DOHH2 (cell line): Measurements from ENCODE around the gene YIPF3.

Experiments used
- H3F3A ChIP-seq: fragments of 200-600 bp; sonication (generic), shearing (Covaris generic); 2 replicates; pipeline ENCODE4 v1.6.0; 2016; ENCODE audit warnings: antibody characterized with exemption, mild to moderate bottlenecking; ENCODE audit not compliant: control insufficient read depth, insufficient read depth
- H3K27ac ChIP-seq: fragments of 200-600 bp; sonication (generic); 2 replicates; pipeline ENCODE4 v1.5.1; 2014; ENCODE audit warnings: low read depth, mild to moderate bottlenecking, low read length, moderate library complexity
- H3K27me3 ChIP-seq: fragments of 200-600 bp; sonication (generic); 2 replicates; pipeline ENCODE4 v1.6.1; 2014; ENCODE audit warnings: mild to moderate bottlenecking, low read length, mixed read lengths; ENCODE audit not compliant: control insufficient read depth
- H3K36me3 ChIP-seq: fragments of 200-600 bp; sonication (generic); 2 replicates; pipeline ENCODE4 v1.6.1; 2014; ENCODE audit warnings: mild to moderate bottlenecking, low read length, moderate library complexity, mixed read lengths; ENCODE audit not compliant: control insufficient read depth
- H3K4me1 ChIP-seq: fragments of 200-600 bp; sonication (generic); 2 replicates; pipeline ENCODE4 v1.6.1; 2014; ENCODE audit warnings: mild to moderate bottlenecking, low read length, mixed read lengths; ENCODE audit not compliant: control insufficient read depth
- H3K4me2 ChIP-seq: fragments of 200-600 bp; sonication (generic); 2 replicates; pipeline ENCODE4 v1.6.0; 2014; ENCODE audit warnings: mild to moderate bottlenecking, low read length, moderate library complexity
- H3K4me3 ChIP-seq: fragments of 200-600 bp; sonication (generic); 2 replicates; pipeline ENCODE4 v1.5.1; 2014; ENCODE audit warnings: mild to moderate bottlenecking, low read length, mixed read lengths
- H3K79me2 ChIP-seq: fragments of 200-600 bp; sonication (generic); 2 replicates; pipeline ENCODE4 v1.6.1; 2014; ENCODE audit warnings: mild to moderate bottlenecking, low read length, mixed read lengths; ENCODE audit not compliant: control insufficient read depth
- H3K9me2 ChIP-seq: fragments of 200-600 bp; sonication (generic); replicated peaks from 2 replicates; pipeline ENCODE4 v1.6.1; 2014; ENCODE audit warnings: mild to moderate bottlenecking, low read length, mixed read lengths; ENCODE audit not compliant: control insufficient read depth
- H3K9me3 ChIP-seq: fragments of 200-600 bp; sonication (generic); 2 replicates; pipeline ENCODE4 v1.6.1; 2014; ENCODE audit warnings: antibody characterized with exemption, low read length, mixed read lengths; ENCODE audit not compliant: control insufficient read depth, insufficient read depth
- H4K20me1 ChIP-seq: fragments of 200-600 bp; sonication (generic); 2 replicates; pipeline ENCODE4 v1.6.0; 2014; ENCODE audit warnings: low read depth, mild to moderate bottlenecking, antibody characterized with exemption, low read length, moderate library complexity; ENCODE audit not compliant: control insufficient read depth, insufficient read depth
- EZH2phosphoT487 ChIP-seq: fragments of 200-600 bp; sonication (generic); IDR thresholded peaks from 2 replicates; pipeline ENCODE4 v1.6.1; 2017; ENCODE audit warnings: borderline replicate concordance, mild to moderate bottlenecking, antibody characterized with exemption, low read length, moderate library complexity, mixed read lengths
- TF ChIP-seq, protein P1 (sequence below): fragments of 200-600 bp; sonication (generic); IDR thresholded peaks from one replicate; pipeline ENCODE4 v1.5.1; 2014; ENCODE audit warnings: antibody characterized with exemption, mild to moderate bottlenecking, low read depth, low read length; ENCODE audit not compliant: poor library complexity, severe bottlenecking

Gene YIPF3

GRCh38 chr6:43508481-43509141, 8.1 kb downstream of the YIPF3 start:
- H3K4me1 ChIP-seq = peaks cover 33% of the 10 kb centered on the region
- no peak overlapping the region for H3K4me3 ChIP-seq
- H4K20me1 ChIP-seq = no peaks in the 10 kb centered on the region
- H3K27ac ChIP-seq = no peak overlapping the region
- peaks cover 52% of the 10 kb centered on the region for H3K36me3 ChIP-seq
- H3K79me2 ChIP-seq = no peaks in the 10 kb centered on the region
- H3K9me3 ChIP-seq = no peaks in the 10 kb centered on the region
- H3K4me2 ChIP-seq = peak overlapping the region; percentile 86; the same call in 1 of the 2 replicates
- TF ChIP-seq, protein P1, sequence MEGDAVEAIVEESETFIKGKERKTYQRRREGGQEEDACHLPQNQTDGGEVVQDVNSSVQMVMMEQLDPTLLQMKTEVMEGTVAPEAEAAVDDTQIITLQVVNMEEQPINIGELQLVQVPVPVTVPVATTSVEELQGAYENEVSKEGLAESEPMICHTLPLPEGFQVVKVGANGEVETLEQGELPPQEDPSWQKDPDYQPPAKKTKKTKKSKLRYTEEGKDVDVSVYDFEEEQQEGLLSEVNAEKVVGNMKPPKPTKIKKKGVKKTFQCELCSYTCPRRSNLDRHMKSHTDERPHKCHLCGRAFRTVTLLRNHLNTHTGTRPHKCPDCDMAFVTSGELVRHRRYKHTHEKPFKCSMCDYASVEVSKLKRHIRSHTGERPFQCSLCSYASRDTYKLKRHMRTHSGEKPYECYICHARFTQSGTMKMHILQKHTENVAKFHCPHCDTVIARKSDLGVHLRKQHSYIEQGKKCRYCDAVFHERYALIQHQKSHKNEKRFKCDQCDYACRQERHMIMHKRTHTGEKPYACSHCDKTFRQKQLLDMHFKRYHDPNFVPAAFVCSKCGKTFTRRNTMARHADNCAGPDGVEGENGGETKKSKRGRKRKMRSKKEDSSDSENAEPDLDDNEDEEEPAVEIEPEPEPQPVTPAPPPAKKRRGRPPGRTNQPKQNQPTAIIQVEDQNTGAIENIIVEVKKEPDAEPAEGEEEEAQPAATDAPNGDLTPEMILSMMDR = no peak
- no peak for TF ChIP-seq EZH2phosphoT487
- H3F3A ChIP-seq = peaks cover 12% of the 10 kb centered on the region; the same call in 1 of the 2 replicates
- peaks cover 14% of the 10 kb centered on the region for H3K27me3 ChIP-seq
- H3K9me2 ChIP-seq = no peaks in the 10 kb centered on the region

GRCh38 chr6:43506667-43507471, 9.9 kb downstream of the YIPF3 start:
- Histone ChIP-seq H3K4me1 (peaks cover 33% of the 10 kb centered on the region), H3K4me2 (0 out of 2 replicates have a peak overlapping the region, but pooled peaks have one; percentile 25), H3K79me2 (no peaks in the 10 kb centered on the region), H3K4me3 (no peak overlapping the region), H4K20me1 (no peaks in the 10 kb centered on the region), H3K9me3 (no peaks in the 10 kb centered on the region), H3K9me2 (no peaks in the 10 kb centered on the region), H3F3A (peaks cover 12% of the 10 kb centered on the region; the same call in 1 of the 2 replicates), H3K27ac (0 out of 2 replicates have a peak overlapping the region, but pooled peaks have one; percentile 6), H3K36me3 (peaks cover 45% of the 10 kb centered on the region), H3K27me3 (peaks cover 14% of the 10 kb centered on the region)
- TF ChIP-seq, protein P1 = peak; percentile 96
- TF ChIP-seq EZH2phosphoT487 = no peak

DNA sequence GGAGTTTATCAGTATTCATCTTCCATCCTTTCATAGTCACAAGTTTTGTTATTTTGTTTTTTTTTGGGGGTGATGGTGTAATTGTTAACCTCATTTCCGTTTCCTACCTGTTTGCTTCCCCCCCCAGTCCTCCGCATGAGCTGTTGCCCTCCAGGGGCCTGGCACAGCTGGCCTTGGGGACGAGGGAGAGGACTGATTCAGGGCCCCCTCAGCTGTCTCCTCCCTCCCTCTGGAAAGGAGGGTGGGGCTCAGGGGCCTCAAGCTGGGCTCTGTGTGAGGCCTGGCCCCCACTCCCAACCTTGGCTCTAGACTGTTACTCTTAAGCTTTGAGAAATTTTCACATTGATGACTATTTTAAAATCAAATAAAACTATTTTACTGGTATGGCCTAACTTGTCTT, 10.6 kb downstream of the YIPF3 start:
- no peak overlapping the region for H3K4me3 ChIP-seq
- 0 out of 2 replicates have a peak overlapping the region, but pooled peaks have one; percentile 25 for H3K4me2 ChIP-seq
- peaks cover 14% of the 10 kb centered on the region for H3K27me3 ChIP-seq
- H3K9me3 ChIP-seq = no peaks in the 10 kb centered on the region
- H3K27ac ChIP-seq = 0 out of 2 replicates have a peak overlapping the region, but pooled peaks have one; percentile 6
- H4K20me1 ChIP-seq = no peaks in the 10 kb centered on the region
- TF ChIP-seq EZH2phosphoT487 = no peak
- TF ChIP-seq, protein P1 = no peak
- peaks cover 33% of the 10 kb centered on the region for H3K4me1 ChIP-seq
- H3K36me3 ChIP-seq = peaks cover 43% of the 10 kb centered on the region
- no peaks in the 10 kb centered on the region for H3K79me2 ChIP-seq
- H3K9me2 ChIP-seq = no peaks in the 10 kb centered on the region
- H3F3A ChIP-seq = peaks cover 7% of the 10 kb centered on the region; the same call in 1 of the 2 replicates
